BJ (cell line): Measurements from ENCODE around the gene TTC29. TPM values are rescaled to one million over a fixed set of nuclear protein-coding genes. Genes with fewer than 3 reads are reported as not detected.

ENCODE experiments used
- CTCF ChIA-PET: fragments of 350-600 bp; formaldehyde crosslinking; extraction: SDS; loops from one replicate; lab custom pipeline; 2021; ENCODE audit warnings: antibody characterized with exemption, inconsistent platforms; lab: Yijun Ruan, JAX
- POLR2A ChIA-PET: fragments of 300-600 bp; sonication (Branson Sonifier 250); formaldehyde crosslinking; extraction: SDS; loops from one replicate; lab custom pipeline; 2021; ENCODE audit warnings: antibody characterized with exemption; lab: Charles Lee
- DNase-seq: peaks from one replicate; pipeline ENCODE4 v3.0.0-alpha.2; 2011; ENCODE audit warnings: low read depth
- H3K27me3 ChIP-seq: 2 replicates; pipeline ENCODE4 v1.6.0; 2011; ENCODE audit warnings: low read length; ENCODE audit not compliant: control insufficient read depth, insufficient read depth
- H3K36me3 ChIP-seq: 2 replicates; pipeline ENCODE4 v1.5.1; 2011; ENCODE audit warnings: low read length; ENCODE audit not compliant: control insufficient read depth, insufficient read depth
- H3K4me3 ChIP-seq: 2 replicates; pipeline ENCODE4 v1.5.1; 2011; ENCODE audit warnings: low read depth, mild to moderate bottlenecking, control low read depth, low read length
- polyA plus RNA-seq: library from polyadenylated mRNA; depleted of rRNA; stranded (reverse); fragments of >200 nt; gene quantifications from 2 replicates; pipeline ENCODE4 v1.2.3, GENCODE V29; 2011
- TF ChIP-seq, protein P1 (sequence below): IDR thresholded peaks from 2 replicates; pipeline ENCODE4 v1.5.1; 2011; ENCODE audit warnings: low read depth, mild to moderate bottlenecking, control low read depth, inconsistent platforms, low read length, moderate library complexity; ENCODE audit not compliant: insufficient read depth

Gene TTC29
- polyA plus RNA-seq, 1 experiment, result not detected

DNA sequence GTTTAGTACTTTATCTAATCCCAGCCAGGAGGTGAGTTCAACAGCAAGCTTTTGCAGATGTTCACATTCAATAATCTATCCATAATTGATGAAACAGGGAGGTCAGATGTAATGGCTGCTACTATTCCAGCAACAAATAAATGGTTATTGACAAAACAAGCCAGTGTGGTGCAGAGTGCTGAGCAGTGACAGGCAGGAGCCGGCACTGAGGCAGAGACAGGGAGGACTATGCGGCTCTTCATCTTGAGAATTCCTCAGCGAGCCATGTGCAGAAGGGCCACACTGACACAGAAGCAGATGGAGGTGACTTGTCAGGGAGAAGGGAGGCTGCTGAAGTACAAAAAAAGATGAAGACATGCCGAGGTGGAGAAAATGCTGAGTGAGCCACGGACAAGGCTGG, 98.3 kb downstream of the TTC29 start:
- Histone ChIP-seq H3K27me3 (no peaks in the 10 kb centered on the region), H3K4me3 (no peak overlapping the region), H3K36me3 (no peaks in the 10 kb centered on the region)
- TF ChIP-seq, protein P1, sequence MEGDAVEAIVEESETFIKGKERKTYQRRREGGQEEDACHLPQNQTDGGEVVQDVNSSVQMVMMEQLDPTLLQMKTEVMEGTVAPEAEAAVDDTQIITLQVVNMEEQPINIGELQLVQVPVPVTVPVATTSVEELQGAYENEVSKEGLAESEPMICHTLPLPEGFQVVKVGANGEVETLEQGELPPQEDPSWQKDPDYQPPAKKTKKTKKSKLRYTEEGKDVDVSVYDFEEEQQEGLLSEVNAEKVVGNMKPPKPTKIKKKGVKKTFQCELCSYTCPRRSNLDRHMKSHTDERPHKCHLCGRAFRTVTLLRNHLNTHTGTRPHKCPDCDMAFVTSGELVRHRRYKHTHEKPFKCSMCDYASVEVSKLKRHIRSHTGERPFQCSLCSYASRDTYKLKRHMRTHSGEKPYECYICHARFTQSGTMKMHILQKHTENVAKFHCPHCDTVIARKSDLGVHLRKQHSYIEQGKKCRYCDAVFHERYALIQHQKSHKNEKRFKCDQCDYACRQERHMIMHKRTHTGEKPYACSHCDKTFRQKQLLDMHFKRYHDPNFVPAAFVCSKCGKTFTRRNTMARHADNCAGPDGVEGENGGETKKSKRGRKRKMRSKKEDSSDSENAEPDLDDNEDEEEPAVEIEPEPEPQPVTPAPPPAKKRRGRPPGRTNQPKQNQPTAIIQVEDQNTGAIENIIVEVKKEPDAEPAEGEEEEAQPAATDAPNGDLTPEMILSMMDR, result no peak
- DNase-seq, result no peak
- CTCF ChIA-PET, result interaction anchor here (0.6 kb wide), 1 partner anchor 506 kb away, joined by 3 read pairs; no protein-coding TSS in a partner anchor
- POLR2A ChIA-PET, result no interaction called here

DNA sequence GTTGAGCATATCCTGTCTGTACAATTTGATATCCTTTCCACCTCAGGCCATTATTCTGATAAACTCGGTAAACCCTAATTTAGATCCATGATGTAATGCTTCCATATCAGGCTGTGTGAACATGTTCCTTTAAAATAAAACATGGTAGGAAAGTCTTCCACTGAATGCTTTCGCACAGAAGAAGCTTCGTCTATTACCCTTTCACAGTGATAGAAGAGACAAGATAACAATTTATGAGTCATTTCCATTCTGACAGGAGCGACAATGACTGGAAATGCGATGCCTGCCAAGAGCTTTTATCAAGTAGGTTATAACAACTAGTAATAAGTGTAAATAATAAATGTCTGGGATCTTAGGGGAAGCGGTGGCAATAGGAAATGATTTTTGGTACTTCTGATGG, 98.8 kb downstream of the TTC29 start:
- ChIA-PET CTCF (interaction anchor here (0.6 kb wide), 1 partner anchor 506 kb away, joined by 3 read pairs; no protein-coding TSS in a partner anchor), POLR2A (no interaction called here)
- Histone ChIP-seq H3K27me3 (no peaks in the 10 kb centered on the region), H3K36me3 (no peaks in the 10 kb centered on the region), H3K4me3 (no peak overlapping the region)
- no peak for DNase-seq
- TF ChIP-seq, protein P1, result no peak

DNA sequence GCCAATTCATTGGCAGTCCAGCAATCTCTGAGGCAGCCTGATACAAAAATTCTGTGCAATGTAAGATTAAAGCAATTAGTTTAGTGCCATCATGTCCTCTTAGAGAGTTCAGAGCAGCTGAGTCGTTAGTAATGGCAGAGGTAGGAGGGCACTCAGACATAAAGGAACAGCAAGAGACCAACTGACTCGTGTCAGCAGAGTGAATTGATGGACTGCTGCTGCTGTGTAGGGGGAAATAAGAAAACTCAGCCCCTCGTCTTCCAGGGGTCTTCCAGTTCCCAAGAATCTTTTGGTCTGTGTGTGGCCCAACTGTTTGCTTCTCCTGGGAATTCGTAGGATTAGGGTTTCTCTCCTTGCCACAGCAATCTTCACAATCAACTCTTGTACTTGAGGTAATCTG, 100.9 kb downstream of the TTC29 start:
- CTCF ChIA-PET, result no interaction called here
- no peak for DNase-seq

DNA sequence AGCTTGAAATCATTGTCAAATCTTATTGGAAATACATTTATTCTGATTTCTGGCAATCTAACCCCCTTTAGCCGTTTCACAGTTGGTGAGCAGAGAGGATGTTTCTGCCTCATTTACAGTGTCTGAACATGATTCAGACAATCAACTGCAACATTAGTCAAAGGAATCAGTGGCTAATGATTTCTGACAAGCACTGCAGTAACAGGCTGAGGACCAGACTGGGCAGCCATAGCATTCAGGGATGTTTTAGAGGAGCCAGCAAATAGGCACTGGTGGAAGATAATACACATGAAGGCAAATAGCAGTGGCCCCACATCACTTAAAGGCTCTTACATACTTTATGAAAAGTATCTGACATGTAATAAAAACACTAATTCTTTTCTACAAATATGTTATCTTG, 102.8 kb downstream of the TTC29 start:
- POLR2A ChIA-PET, result no interaction called here
- H3K27me3 ChIP-seq, result no peaks in the 10 kb centered on the region
- CTCF ChIA-PET, result no interaction called here
- no peak overlapping the region for H3K4me3 ChIP-seq
- H3K36me3 ChIP-seq, result no peaks in the 10 kb centered on the region
- no peak for DNase-seq
- TF ChIP-seq, protein P1, result no peak

More for the DNA sequence above, 100.9 kb downstream of the TTC29 start:
- H3K4me3 ChIP-seq, result no peak overlapping the region
- TF ChIP-seq, protein P1, result no peak
- POLR2A ChIA-PET, result no interaction called here
- H3K36me3 ChIP-seq, result no peaks in the 10 kb centered on the region
- H3K27me3 ChIP-seq, result no peaks in the 10 kb centered on the region

DNA sequence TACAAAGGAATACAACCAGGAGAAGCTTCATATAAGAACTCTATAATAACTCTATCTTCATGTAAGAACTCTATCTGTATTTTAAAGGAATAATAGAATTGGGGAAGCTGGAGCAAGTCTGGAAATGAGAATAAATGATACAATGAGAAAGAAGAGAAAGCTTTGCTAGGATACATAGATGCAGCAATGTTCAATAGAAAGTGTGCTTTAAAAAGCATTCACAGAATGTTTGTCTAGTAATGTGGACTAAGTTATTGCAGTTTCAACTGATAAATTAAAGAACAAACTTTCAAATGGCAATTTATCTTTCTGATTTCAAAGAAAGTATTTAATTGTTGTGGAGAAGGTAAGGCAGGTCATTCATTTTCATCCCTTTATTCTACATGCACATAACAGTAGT, 104.9 kb downstream of the TTC29 start:
- CTCF ChIA-PET, result interaction anchor here (0.5 kb wide), 1 partner anchor 195 kb away, joined by 6 read pairs; no protein-coding TSS in a partner anchor
- TF ChIP-seq, protein P1, result no peak
- DNase-seq, result no peak
- no peaks in the 10 kb centered on the region for H3K36me3 ChIP-seq
- POLR2A ChIA-PET, result no interaction called here
- no peak overlapping the region for H3K4me3 ChIP-seq
- no peaks in the 10 kb centered on the region for H3K27me3 ChIP-seq
